Lower lobe of right lung (tissue), 2 donors: ENCODE data around the gene NUMB. TPM values are rescaled to one million over a fixed set of nuclear protein-coding genes. Genes with fewer than 3 reads are reported as not detected.
A peak's percentile ranks its signal among the peaks of the same experiment; 100 is the strongest.

Experiments
- ATAC-seq, 2 donors: fragments of 200-7000 bp; cut with Tn5 transposase; one replicate each; pipeline ENCODE4 v1.9.1; 2020 to 2022; ENCODE audit warnings: mild to moderate bottlenecking in 2 of 2, moderate library complexity in 2 of 2
- DNase-seq: peaks from one replicate; pipeline ENCODE4 v3.0.0-alpha.2; 2020
- H3K27ac ChIP-seq: fragments of 200-600 bp; one replicate; pipeline ENCODE4 v1.8.0; 2022
- H3K27me3 ChIP-seq: fragments of 200-600 bp; one replicate; pipeline ENCODE4 v1.8.0; 2022; ENCODE audit warnings: low read depth
- H3K36me3 ChIP-seq: fragments of 200-600 bp; one replicate; pipeline ENCODE4 v1.8.0; 2022; ENCODE audit warnings: mild to moderate bottlenecking
- H3K4me1 ChIP-seq: fragments of 200-600 bp; one replicate; pipeline ENCODE4 v1.8.0; 2022
- H3K4me3 ChIP-seq: fragments of 200-600 bp; one replicate; pipeline ENCODE4 v1.8.0; 2022; ENCODE audit warnings: mild to moderate bottlenecking
- H3K9me3 ChIP-seq: fragments of 200-600 bp; one replicate; pipeline ENCODE4 v1.8.0; 2022
- intact Hi-C: fragments of 100-400 bp; cut with DNase I; formaldehyde crosslinking; loops from one replicate; pipeline ENCODE4 v1.11.0; 2022
- total RNA-seq: library from RNA; stranded (reverse); fragmentation: NEBNext Ultra II Directional; extraction: Animal tissue kit (Norgen Biotek cat#: 25700); gene quantifications from one replicate; pipeline ENCODE4 v1.2.1, GENCODE V29; 2021
- TF ChIP-seq, protein P1 (sequence below): fragments of 200-600 bp; IDR thresholded peaks from one replicate; pipeline ENCODE4 v1.8.0; 2022; ENCODE audit warnings: antibody characterized with exemption, mild to moderate bottlenecking
- donor health status: DM: no; HTN: yes; CAD: no; lungs with severe emphysema.

NUMB gene
- total RNA-seq, 1 donor from 2014 or later = 126 TPM

DNA sequence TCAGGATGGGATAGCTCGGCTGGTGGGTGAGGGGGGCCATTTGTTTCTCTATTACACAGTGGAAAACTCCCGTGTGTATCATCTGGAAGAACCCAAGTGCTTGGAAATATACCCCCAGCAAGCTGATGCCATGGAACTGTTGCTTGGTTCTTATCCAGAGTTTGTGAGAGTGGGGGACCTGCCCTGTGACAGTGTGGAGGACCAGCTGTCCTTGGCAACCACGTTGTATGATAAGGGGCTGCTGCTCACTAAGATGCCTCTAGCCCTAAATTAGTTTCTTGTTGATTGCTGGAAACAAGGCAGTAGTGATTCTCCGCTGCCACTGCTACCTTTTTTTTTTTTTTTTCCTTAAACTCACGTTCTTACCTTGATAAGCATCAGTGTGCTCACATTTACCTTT is 34.3 kb upstream of the NUMB start:
- no peaks in the 10 kb centered on the region for H3K9me3 ChIP-seq
- DNase-seq (no peak), ATAC-seq (no peak)
- TF ChIP-seq, protein P1, sequence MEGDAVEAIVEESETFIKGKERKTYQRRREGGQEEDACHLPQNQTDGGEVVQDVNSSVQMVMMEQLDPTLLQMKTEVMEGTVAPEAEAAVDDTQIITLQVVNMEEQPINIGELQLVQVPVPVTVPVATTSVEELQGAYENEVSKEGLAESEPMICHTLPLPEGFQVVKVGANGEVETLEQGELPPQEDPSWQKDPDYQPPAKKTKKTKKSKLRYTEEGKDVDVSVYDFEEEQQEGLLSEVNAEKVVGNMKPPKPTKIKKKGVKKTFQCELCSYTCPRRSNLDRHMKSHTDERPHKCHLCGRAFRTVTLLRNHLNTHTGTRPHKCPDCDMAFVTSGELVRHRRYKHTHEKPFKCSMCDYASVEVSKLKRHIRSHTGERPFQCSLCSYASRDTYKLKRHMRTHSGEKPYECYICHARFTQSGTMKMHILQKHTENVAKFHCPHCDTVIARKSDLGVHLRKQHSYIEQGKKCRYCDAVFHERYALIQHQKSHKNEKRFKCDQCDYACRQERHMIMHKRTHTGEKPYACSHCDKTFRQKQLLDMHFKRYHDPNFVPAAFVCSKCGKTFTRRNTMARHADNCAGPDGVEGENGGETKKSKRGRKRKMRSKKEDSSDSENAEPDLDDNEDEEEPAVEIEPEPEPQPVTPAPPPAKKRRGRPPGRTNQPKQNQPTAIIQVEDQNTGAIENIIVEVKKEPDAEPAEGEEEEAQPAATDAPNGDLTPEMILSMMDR = no peak
- H3K27ac ChIP-seq = no peak overlapping the region
- intact Hi-C loops = no loop called here
- H3K27me3 ChIP-seq = no peaks in the 10 kb centered on the region
- H3K4me3 ChIP-seq = no peak overlapping the region
- H3K4me1 ChIP-seq = peaks cover 35% of the 10 kb centered on the region
- peaks cover 16% of the 10 kb centered on the region for H3K36me3 ChIP-seq

DNA sequence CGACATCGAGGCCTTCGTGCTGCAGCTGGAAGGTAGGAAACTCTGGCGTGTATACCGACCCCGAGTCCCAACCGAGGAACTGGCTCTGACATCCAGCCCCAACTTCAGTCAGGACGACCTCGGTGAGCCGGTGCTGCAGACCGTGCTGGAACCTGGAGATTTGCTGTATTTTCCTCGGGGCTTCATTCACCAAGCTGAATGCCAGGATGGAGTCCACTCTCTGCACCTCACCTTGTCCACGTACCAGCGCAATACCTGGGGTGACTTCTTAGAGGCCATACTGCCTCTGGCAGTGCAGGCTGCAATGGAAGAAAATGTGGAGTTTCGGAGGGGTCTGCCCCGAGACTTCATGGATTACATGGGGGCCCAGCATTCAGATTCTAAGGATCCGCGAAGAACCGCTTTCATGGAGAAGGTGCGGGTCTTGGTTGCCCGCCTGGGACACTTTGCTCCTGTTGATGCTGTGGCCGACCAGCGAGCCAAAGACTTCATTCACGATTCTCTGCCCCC is 33.8 kb upstream of the NUMB start:
- Histone ChIP-seq H3K27ac (peak overlapping the region; percentile 88), H3K9me3 (no peaks in the 10 kb centered on the region), H3K4me1 (peaks cover 35% of the 10 kb centered on the region), H3K27me3 (no peaks in the 10 kb centered on the region), H3K4me3 (peak overlapping the region; percentile 89), H3K36me3 (peaks cover 16% of the 10 kb centered on the region)
- TF ChIP-seq, protein P1 = no peak
- intact Hi-C loops = no loop called here
- ATAC-seq (no peak), DNase-seq (no peak)

DNA sequence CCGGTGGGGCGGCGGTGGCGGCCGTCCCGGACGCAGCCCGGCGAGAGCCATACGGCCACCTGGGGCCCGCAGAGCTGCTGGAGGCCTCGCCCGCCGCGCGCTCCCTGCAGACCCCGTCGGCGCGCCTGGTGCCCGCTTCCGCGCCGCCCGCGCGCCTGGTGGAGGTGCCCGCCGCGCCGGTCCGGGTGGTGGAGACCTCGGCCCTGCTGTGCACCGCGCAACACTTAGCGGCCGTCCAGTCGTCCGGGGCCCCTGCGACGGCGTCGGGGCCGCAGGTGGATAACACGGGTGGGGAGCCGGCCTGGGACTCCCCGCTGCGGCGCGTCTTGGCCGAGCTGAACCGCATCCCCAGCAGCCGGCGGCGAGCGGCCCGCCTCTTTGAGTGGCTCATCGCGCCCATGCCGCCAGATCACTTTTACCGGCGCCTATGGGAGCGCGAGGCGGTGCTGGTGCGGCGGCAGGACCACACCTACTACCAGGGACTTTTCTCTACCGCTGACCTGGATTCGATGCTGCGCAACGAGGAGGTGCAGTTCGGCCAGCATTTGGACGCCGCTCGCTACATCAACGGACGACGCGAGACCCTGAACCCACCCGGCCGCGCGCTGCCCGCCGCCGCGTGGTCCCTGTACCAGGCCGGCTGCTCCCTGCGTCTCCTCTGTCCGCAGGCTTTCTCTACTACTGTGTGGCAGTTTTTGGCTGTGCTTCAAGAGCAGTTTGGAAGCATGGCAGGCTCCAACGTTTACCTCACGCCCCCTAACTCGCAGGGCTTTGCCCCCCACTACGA is 33.1 kb upstream of the NUMB start:
- Histone ChIP-seq H3K36me3 (peaks cover 16% of the 10 kb centered on the region), H3K4me3 (peak overlapping the region; percentile 89), H3K9me3 (no peaks in the 10 kb centered on the region), H3K27me3 (no peaks in the 10 kb centered on the region), H3K4me1 (peaks cover 35% of the 10 kb centered on the region), H3K27ac (peak overlapping the region; percentile 88)
- peak; percentile 78 for DNase-seq
- ATAC-seq = peak; percentile 79 to 80
- TF ChIP-seq, protein P1 = no peak
- intact Hi-C loops = no loop called here

DNA sequence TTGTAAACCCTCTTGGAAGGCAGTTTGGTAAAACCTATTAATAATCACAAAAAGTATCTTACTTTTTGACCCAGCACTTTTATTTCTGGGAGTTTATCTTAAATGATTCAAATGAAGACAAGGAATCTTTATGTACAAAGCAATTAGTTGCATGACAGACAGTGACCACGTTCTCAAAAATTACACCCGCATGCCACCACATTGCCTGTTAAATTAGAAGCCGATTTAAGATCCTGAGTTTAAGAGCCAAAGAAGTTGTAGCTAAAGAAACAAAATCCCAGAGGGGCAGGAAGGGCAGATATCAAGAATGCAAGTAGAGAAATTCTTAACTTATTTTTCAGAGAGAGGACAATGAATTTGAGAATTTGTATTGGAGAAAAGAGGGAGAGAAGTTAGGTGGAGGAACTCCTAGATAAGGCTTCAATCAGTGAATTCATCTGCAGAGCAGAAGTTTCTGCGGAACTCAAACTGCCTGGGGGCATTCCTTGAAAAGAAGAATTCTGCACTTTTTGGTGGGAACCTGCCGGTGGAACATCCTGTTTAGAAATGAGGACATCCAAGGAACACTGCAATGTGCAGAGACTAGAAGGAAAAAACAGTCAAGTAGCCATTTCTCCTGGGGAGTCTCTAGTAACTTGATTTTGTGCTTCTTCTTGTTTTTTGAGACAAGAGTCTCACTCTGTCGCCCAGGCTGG is 31.3 kb upstream of the NUMB start:
- Histone ChIP-seq H3K9me3 (no peaks in the 10 kb centered on the region), H3K4me1 (peaks cover 31% of the 10 kb centered on the region), H3K4me3 (no peak overlapping the region), H3K27me3 (no peaks in the 10 kb centered on the region), H3K27ac (no peak overlapping the region), H3K36me3 (peaks cover 8% of the 10 kb centered on the region)
- intact Hi-C loops = no loop called here
- TF ChIP-seq, protein P1 = no peak
- DNase-seq (no peak), ATAC-seq (no peak)

DNA sequence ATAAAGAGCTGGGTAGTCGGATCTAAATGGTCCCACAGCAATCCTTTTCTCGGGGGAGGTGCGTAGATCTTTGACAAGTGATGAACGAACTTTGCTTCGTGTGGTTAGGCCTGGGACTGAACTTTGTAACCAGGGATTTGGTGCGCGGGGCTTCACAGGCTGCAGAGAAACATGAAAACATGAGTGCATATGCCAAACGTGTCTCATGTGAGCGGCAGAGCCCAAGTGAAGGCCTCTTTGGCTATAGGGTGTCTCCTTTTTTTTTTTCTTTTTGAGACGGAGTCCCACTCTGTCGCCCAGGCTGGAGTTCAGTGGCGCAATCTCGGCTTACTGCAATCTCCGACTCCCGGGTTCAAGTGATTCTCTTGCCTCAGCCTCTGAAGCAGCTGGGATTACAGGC is 20.3 kb upstream of the NUMB start:
- Histone ChIP-seq H3K27me3 (no peaks in the 10 kb centered on the region), H3K27ac (no peak overlapping the region), H3K4me1 (no peaks in the 10 kb centered on the region), H3K36me3 (no peaks in the 10 kb centered on the region), H3K9me3 (no peaks in the 10 kb centered on the region), H3K4me3 (no peak overlapping the region)
- ATAC-seq = no peak
- TF ChIP-seq, protein P1 = no peak
- intact Hi-C loops = no loop called here
- no peak for DNase-seq
